PC-9 (cell line): Measurements from ENCODE around the gene UBLCP1. TPM values are rescaled to one million over a fixed set of nuclear protein-coding genes. Genes with fewer than 3 reads are reported as not detected.
A peak's percentile ranks its signal among the peaks of the same experiment; 100 is the strongest.

Experiments
- BruUV-seq: library from RNA; stranded (reverse); fragments of 400-500 nt; replicated peaks from 2 replicates; lab custom pipeline; 2021; lab: Mats Ljungman, UMichigan
- CTCF ChIA-PET: fragments of 300-600 bp; sonication (Branson Sonifier 250); formaldehyde crosslinking; loops from one replicate; lab custom pipeline; 2022; ENCODE audit warnings: antibody characterized with exemption; lab: Charles Lee
- POLR2A ChIA-PET: fragments of 300-600 bp; sonication (Branson Sonifier 250); formaldehyde crosslinking; loops from one replicate; lab custom pipeline; 2022; ENCODE audit warnings: antibody characterized with exemption; ENCODE audit not compliant: unreplicated experiment; lab: Charles Lee
- DNase-seq, 2 experiments: peaks; one replicate each; pipeline versions ENCODE4 v3.0.0 to v3.0.0-alpha.2; 2015 to 2022; ENCODE audit warnings: mixed read lengths in 1 of 2
- H2AFZ ChIP-seq: fragments of 200-600 bp; sonication (generic); 2 replicates; pipeline ENCODE4 v1.8.1; 2017; ENCODE audit warnings: antibody characterized with exemption
- H3F3A ChIP-seq: fragments of 200-600 bp; sonication (generic); 2 replicates; pipeline ENCODE4 v1.8.1; 2017; ENCODE audit warnings: antibody characterized with exemption, mild to moderate bottlenecking, low read depth; ENCODE audit not compliant: insufficient read depth
- H3K27ac ChIP-seq: fragments of 200-600 bp; sonication (generic); 2 replicates; pipeline ENCODE4 v1.6.1; 2016; ENCODE audit warnings: mixed run types
- H3K27me3 ChIP-seq: fragments of 200-600 bp; sonication (generic); 2 replicates; pipeline ENCODE4 v1.6.1; 2016; ENCODE audit warnings: low read depth, mixed run types; ENCODE audit not compliant: insufficient read depth
- H3K36me3 ChIP-seq: fragments of 200-600 bp; sonication (generic); 2 replicates; pipeline ENCODE4 v1.6.1; 2016; ENCODE audit warnings: low read depth, mixed run types
- H3K4me1 ChIP-seq: fragments of 200-600 bp; sonication (generic); replicated peaks from 2 replicates; pipeline ENCODE4 v1.6.1; 2016; ENCODE audit warnings: mixed run types; ENCODE audit not compliant: insufficient read depth
- H3K4me2 ChIP-seq: fragments of 200-600 bp; sonication (generic); 2 replicates; pipeline ENCODE4 v1.6.1; 2017; ENCODE audit warnings: mixed run types
- H3K4me3 ChIP-seq: fragments of 200-600 bp; sonication (generic); 2 replicates; pipeline ENCODE4 v1.6.1; 2016; ENCODE audit warnings: mixed run types
- H3K79me2 ChIP-seq: fragments of 200-600 bp; sonication (generic); 2 replicates; pipeline ENCODE4 v1.6.1; 2017; ENCODE audit warnings: low read depth, mixed run types
- H3K9me2 ChIP-seq: fragments of 200-600 bp; sonication (generic); 2 replicates; pipeline ENCODE4 v1.8.1; 2017; ENCODE audit warnings: mild to moderate bottlenecking; ENCODE audit not compliant: insufficient read depth
- H3K9me3 ChIP-seq: fragments of 200-600 bp; sonication (generic); 2 replicates; pipeline ENCODE4 v1.8.1; 2016; ENCODE audit warnings: low read depth; ENCODE audit not compliant: insufficient read depth
- H4K20me1 ChIP-seq: fragments of 200-600 bp; sonication (generic); 2 replicates; pipeline ENCODE4 v1.8.1; 2017; ENCODE audit not compliant: insufficient read depth
- EZH2 ChIP-seq: fragments of 200-600 bp; sonication (generic); IDR thresholded peaks from 2 replicates; pipeline ENCODE4 v1.8.0; 2017; ENCODE audit warnings: antibody characterized with exemption, low read depth
- intact Hi-C: fragments of 100-400 bp; cut with micrococcal nuclease; formaldehyde crosslinking; loops from one replicate; pipeline ENCODE4 v1.10.0; 2022; ENCODE audit not compliant: unreplicated experiment
- total RNA-seq: library from RNA; stranded (reverse); gene quantifications from 2 replicates; pipeline ENCODE4 v1.2.3, GENCODE V29; 2021
- TF ChIP-seq, protein P1 (sequence below): fragments of 200-600 bp; sonication (generic); conservative IDR thresholded peaks from 2 replicates; pipeline ENCODE4 v1.6.1; 2017; ENCODE audit warnings: mixed run types, antibody characterized with exemption, mild to moderate bottlenecking, moderate library complexity

UBLCP1 gene
- total RNA-seq, 1 experiment from 2014 or later = 27.8 TPM

GRCh38 chr5:159310511-159310910 is 47.4 kb downstream of the UBLCP1 start:
- Histone ChIP-seq H2AFZ (no peak overlapping the region), H3K9me3 (no peaks in the 10 kb centered on the region), H3K27me3 (0 out of 2 replicates have a peak, but pooled peaks cover 21% of the 10 kb centered on the region), H3K4me2 (no peak overlapping the region), H3K4me3 (no peak overlapping the region), H4K20me1 (no peaks in the 10 kb centered on the region), H3K9me2 (no peaks in the 10 kb centered on the region), H3K36me3 (no peaks in the 10 kb centered on the region), H3K4me1 (no peaks in the 10 kb centered on the region), H3F3A (no peaks in the 10 kb centered on the region), H3K27ac (no peak overlapping the region), H3K79me2 (no peaks in the 10 kb centered on the region)
- peak in 1 of 2 experiments; percentile 42 for DNase-seq
- CTCF ChIA-PET = interaction anchor here (0.6 to 1.0 kb wide), 2 partner anchors 21 to 630 kb away, joined by 3 to 6 read pairs; no protein-coding TSS in a partner anchor
- intact Hi-C loops = no loop called here
- POLR2A ChIA-PET = interaction anchor here (0.6 kb wide), 1 partner anchor 1108 kb away, joined by 4 read pairs; the partner anchor contains the start of gene SLU7
- no peak for TF ChIP-seq EZH2
- BruUV-seq = no TSS peak

- Histone ChIP-seq H3K9me3 (no peaks in the 10 kb centered on the region), H3K4me3 (no peak overlapping the region), H3K27me3 (0 out of 2 replicates have a peak, but pooled peaks cover 21% of the 10 kb centered on the region), H3K4me1 (no peaks in the 10 kb centered on the region), H3F3A (no peaks in the 10 kb centered on the region), H3K9me2 (no peaks in the 10 kb centered on the region), H2AFZ (no peak overlapping the region), H4K20me1 (no peaks in the 10 kb centered on the region), H3K79me2 (no peaks in the 10 kb centered on the region), H3K36me3 (no peaks in the 10 kb centered on the region), H3K27ac (no peak overlapping the region), H3K4me2 (no peak overlapping the region)
- no TSS peak for BruUV-seq
- intact Hi-C loops = no loop called here
- ChIA-PET CTCF (interaction anchor here (0.6 to 1.0 kb wide), 2 partner anchors 21 to 38 kb away, joined by 3 read pairs; no protein-coding TSS in a partner anchor), POLR2A (no interaction called here)
- TF ChIP-seq, protein P1, sequence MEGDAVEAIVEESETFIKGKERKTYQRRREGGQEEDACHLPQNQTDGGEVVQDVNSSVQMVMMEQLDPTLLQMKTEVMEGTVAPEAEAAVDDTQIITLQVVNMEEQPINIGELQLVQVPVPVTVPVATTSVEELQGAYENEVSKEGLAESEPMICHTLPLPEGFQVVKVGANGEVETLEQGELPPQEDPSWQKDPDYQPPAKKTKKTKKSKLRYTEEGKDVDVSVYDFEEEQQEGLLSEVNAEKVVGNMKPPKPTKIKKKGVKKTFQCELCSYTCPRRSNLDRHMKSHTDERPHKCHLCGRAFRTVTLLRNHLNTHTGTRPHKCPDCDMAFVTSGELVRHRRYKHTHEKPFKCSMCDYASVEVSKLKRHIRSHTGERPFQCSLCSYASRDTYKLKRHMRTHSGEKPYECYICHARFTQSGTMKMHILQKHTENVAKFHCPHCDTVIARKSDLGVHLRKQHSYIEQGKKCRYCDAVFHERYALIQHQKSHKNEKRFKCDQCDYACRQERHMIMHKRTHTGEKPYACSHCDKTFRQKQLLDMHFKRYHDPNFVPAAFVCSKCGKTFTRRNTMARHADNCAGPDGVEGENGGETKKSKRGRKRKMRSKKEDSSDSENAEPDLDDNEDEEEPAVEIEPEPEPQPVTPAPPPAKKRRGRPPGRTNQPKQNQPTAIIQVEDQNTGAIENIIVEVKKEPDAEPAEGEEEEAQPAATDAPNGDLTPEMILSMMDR = no peak
- TF ChIP-seq EZH2 = no peak
- no peak for DNase-seq
Measured at GRCh38 chr5:159311063-159311462, 48.0 kb downstream of the UBLCP1 start.

GRCh38 chr5:159313197-159313596 is 50.1 kb downstream of the UBLCP1 start:
- no TSS peak for BruUV-seq
- Histone ChIP-seq H3K27ac (no peak overlapping the region), H3K79me2 (no peaks in the 10 kb centered on the region), H2AFZ (no peak overlapping the region), H3K9me3 (no peaks in the 10 kb centered on the region), H4K20me1 (no peaks in the 10 kb centered on the region), H3K4me2 (no peak overlapping the region), H3K9me2 (no peaks in the 10 kb centered on the region), H3K27me3 (0 out of 2 replicates have a peak, but pooled peaks cover 18% of the 10 kb centered on the region), H3K4me3 (no peak overlapping the region), H3K36me3 (no peaks in the 10 kb centered on the region), H3K4me1 (no peaks in the 10 kb centered on the region), H3F3A (no peaks in the 10 kb centered on the region)
- DNase-seq = no peak
- TF ChIP-seq, protein P1 = no peak
- no peak for TF ChIP-seq EZH2
- intact Hi-C loops = no loop called here
- ChIA-PET POLR2A (no interaction called here), CTCF (no interaction called here)
